K562 (cell line): ENCODE data around the gene MORC1.

Source experiments
- HIVEP1 ChIP-seq: fragments of 250-450 bp; sonication (Bioruptor Pico); IDR thresholded peaks from 2 replicates; pipeline ENCODE4 v1.4.0; 2020; ENCODE audit warnings: mild to moderate bottlenecking
- HOXB6 ChIP-seq: fragments of 250-450 bp; sonication (Bioruptor Pico); IDR thresholded peaks from 2 replicates; pipeline ENCODE4 v1.5.1; 2022; ENCODE audit warnings: mild to moderate bottlenecking, borderline replicate concordance
- MAFK ChIP-seq: IDR thresholded peaks from 2 replicates; pipeline ENCODE4 v1.6.1; 2011; ENCODE audit warnings: low read length, improper control_type of control experiment
- MXI1 ChIP-seq: IDR thresholded peaks from 2 replicates; pipeline ENCODE4 v1.6.1; 2011; ENCODE audit warnings: low read depth, mild to moderate bottlenecking, improper control_type of control experiment, low read length
- NR0B1 ChIP-seq: fragments of 450-650 bp; IDR thresholded peaks from one replicate; pipeline ENCODE4 v1.6.1; 2018; ENCODE audit warnings: mild to moderate bottlenecking, moderate library complexity; ENCODE audit not compliant: partially characterized antibody
- PCBP2 ChIP-seq: fragments of 200-400 bp; formaldehyde crosslinking; IDR thresholded peaks from 2 replicates; pipeline ENCODE4 v1.6.1; 2018; ENCODE audit warnings: low read length, low read depth, mild to moderate bottlenecking, moderate library complexity; ENCODE audit not compliant: poor library complexity, severe bottlenecking
- POLR2A ChIP-seq: fragments of 450-650 bp; conservative IDR thresholded peaks from 2 replicates; pipeline ENCODE4 v1.6.1; 2016
- RCOR1 ChIP-seq, 2 experiments: IDR thresholded peaks; 2 replicates each; pipeline ENCODE4 v1.6.1; 2012; ENCODE audit warnings: low read depth in 2 of 2, low read length in 2 of 2, borderline replicate concordance in 1 of 2, improper control_type of control experiment in 1 of 2
- TARDBP ChIP-seq: fragments of 450-650 bp; IDR thresholded peaks from 2 replicates; pipeline ENCODE4 v1.6.1; 2016
- TF ChIP-seq, protein P1 (sequence below): fragments of 450-650 bp; IDR thresholded peaks from 2 replicates; pipeline ENCODE4 v1.6.1; 2016; ENCODE audit warnings: mild to moderate bottlenecking, moderate library complexity
- TF ChIP-seq, protein P2 (sequence below), 2 experiments: fragments of 450-650 bp in 1 of 2; sonication (generic) in 1 of 2; formaldehyde crosslinking in 1 of 2; IDR thresholded peaks in 1 of 2; conservative IDR thresholded peaks in 1 of 2; 2 replicates each; pipeline versions ENCODE4 v1.6.1 to v1.8.1; 2016 to 2023; ENCODE audit warnings: mild to moderate bottlenecking in 2 of 2, moderate library complexity in 2 of 2, inconsistent platforms in 1 of 2, missing genetic modification reagents in 1 of 2

DNA sequence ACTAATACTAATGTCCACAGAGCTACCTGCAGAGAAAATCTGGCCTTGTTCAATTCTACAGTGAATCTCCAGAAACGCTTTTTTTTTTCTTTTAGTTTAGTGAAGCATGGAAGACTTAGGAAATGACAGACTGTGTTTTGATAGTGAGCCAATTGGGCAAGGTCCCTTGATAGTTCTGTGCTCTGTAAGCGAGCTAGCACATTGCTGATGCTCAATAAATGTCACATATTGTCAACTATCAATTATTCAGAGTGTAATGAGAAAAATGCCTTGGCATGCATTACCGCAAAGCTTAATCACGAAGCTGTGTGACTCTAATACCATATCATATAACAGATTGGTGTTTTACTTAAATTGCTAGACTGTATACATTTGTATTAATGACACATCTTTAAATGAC, 13.3 kb upstream of the MORC1 start:
- TF ChIP-seq PCBP2 (no peak), MXI1 (no peak), HOXB6 (CRISPR knock-in tag) (no peak), NR0B1 (no peak), TARDBP (no peak), POLR2A (no peak), HIVEP1 (CRISPR knock-in tag) (no peak), MAFK (no peak), RCOR1 (IDR thresholded peaks at IDR 0.05; ENCODE audit: borderline replicate concordance in 1 of 2, low read depth in 2 of 2, low read length in 2 of 2) (no peak)
- TF ChIP-seq, protein P1, sequence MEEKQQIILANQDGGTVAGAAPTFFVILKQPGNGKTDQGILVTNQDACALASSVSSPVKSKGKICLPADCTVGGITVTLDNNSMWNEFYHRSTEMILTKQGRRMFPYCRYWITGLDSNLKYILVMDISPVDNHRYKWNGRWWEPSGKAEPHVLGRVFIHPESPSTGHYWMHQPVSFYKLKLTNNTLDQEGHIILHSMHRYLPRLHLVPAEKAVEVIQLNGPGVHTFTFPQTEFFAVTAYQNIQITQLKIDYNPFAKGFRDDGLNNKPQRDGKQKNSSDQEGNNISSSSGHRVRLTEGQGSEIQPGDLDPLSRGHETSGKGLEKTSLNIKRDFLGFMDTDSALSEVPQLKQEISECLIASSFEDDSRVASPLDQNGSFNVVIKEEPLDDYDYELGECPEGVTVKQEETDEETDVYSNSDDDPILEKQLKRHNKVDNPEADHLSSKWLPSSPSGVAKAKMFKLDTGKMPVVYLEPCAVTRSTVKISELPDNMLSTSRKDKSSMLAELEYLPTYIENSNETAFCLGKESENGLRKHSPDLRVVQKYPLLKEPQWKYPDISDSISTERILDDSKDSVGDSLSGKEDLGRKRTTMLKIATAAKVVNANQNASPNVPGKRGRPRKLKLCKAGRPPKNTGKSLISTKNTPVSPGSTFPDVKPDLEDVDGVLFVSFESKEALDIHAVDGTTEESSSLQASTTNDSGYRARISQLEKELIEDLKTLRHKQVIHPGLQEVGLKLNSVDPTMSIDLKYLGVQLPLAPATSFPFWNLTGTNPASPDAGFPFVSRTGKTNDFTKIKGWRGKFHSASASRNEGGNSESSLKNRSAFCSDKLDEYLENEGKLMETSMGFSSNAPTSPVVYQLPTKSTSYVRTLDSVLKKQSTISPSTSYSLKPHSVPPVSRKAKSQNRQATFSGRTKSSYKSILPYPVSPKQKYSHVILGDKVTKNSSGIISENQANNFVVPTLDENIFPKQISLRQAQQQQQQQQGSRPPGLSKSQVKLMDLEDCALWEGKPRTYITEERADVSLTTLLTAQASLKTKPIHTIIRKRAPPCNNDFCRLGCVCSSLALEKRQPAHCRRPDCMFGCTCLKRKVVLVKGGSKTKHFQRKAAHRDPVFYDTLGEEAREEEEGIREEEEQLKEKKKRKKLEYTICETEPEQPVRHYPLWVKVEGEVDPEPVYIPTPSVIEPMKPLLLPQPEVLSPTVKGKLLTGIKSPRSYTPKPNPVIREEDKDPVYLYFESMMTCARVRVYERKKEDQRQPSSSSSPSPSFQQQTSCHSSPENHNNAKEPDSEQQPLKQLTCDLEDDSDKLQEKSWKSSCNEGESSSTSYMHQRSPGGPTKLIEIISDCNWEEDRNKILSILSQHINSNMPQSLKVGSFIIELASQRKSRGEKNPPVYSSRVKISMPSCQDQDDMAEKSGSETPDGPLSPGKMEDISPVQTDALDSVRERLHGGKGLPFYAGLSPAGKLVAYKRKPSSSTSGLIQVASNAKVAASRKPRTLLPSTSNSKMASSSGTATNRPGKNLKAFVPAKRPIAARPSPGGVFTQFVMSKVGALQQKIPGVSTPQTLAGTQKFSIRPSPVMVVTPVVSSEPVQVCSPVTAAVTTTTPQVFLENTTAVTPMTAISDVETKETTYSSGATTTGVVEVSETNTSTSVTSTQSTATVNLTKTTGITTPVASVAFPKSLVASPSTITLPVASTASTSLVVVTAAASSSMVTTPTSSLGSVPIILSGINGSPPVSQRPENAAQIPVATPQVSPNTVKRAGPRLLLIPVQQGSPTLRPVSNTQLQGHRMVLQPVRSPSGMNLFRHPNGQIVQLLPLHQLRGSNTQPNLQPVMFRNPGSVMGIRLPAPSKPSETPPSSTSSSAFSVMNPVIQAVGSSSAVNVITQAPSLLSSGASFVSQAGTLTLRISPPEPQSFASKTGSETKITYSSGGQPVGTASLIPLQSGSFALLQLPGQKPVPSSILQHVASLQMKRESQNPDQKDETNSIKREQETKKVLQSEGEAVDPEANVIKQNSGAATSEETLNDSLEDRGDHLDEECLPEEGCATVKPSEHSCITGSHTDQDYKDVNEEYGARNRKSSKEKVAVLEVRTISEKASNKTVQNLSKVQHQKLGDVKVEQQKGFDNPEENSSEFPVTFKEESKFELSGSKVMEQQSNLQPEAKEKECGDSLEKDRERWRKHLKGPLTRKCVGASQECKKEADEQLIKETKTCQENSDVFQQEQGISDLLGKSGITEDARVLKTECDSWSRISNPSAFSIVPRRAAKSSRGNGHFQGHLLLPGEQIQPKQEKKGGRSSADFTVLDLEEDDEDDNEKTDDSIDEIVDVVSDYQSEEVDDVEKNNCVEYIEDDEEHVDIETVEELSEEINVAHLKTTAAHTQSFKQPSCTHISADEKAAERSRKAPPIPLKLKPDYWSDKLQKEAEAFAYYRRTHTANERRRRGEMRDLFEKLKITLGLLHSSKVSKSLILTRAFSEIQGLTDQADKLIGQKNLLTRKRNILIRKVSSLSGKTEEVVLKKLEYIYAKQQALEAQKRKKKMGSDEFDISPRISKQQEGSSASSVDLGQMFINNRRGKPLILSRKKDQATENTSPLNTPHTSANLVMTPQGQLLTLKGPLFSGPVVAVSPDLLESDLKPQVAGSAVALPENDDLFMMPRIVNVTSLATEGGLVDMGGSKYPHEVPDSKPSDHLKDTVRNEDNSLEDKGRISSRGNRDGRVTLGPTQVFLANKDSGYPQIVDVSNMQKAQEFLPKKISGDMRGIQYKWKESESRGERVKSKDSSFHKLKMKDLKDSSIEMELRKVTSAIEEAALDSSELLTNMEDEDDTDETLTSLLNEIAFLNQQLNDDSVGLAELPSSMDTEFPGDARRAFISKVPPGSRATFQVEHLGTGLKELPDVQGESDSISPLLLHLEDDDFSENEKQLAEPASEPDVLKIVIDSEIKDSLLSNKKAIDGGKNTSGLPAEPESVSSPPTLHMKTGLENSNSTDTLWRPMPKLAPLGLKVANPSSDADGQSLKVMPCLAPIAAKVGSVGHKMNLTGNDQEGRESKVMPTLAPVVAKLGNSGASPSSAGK = no peak
- TF ChIP-seq, protein P2, sequence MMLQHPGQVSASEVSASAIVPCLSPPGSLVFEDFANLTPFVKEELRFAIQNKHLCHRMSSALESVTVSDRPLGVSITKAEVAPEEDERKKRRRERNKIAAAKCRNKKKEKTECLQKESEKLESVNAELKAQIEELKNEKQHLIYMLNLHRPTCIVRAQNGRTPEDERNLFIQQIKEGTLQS (IDR thresholded peaks at IDR 0.05) = no peak
- TF ChIP-seq, protein P2 (CRISPR knock-in tag; conservative IDR thresholded peaks at IDR 0.05) = no peak
